CD4-positive, CD25-positive, alpha-beta regulatory T cell (primary cell): ENCODE results near the gene WLS. TPM values are rescaled to one million over a fixed set of nuclear protein-coding genes. Genes with fewer than 3 reads are reported as not detected.
"Not testable (repeated sequence)": the region's sequence is repeated elsewhere in the genome, so short reads cannot be mapped to it uniquely, and the experiment has no call there.

Experiments
- ATAC-seq, 2 donors: fragments of 150-1000 bp; cut with Tn5 transposase; one replicate each; pipeline ENCODE4 v1.10.0; 2021; ENCODE audit warnings: low read depth in 2 of 2, moderate number of reproducible peaks in 2 of 2, moderate library complexity in 1 of 2
- DNase-seq, 3 donors: peaks; one replicate each; pipeline versions ENCODE4 v3.0.0 to v3.0.0-alpha.2; 2012 to 2022; ENCODE audit warnings: mixed read lengths in 1 of 3
- H3K27ac ChIP-seq: one replicate; pipeline ENCODE4 v1.7.0; 2013; ENCODE audit warnings: mild to moderate bottlenecking, low read length; ENCODE audit not compliant: insufficient read depth, poor library complexity, severe bottlenecking
- H3K27me3 ChIP-seq: one replicate; pipeline ENCODE4 v1.7.0; 2013; ENCODE audit warnings: low read length; ENCODE audit not compliant: control insufficient read depth, insufficient read depth
- H3K36me3 ChIP-seq: one replicate; pipeline ENCODE4 v1.7.0; 2013; ENCODE audit warnings: mild to moderate bottlenecking, low read length, moderate library complexity; ENCODE audit not compliant: control insufficient read depth, insufficient read depth
- H3K4me1 ChIP-seq: 2 replicates; pipeline ENCODE4 v1.7.0; 2013; ENCODE audit warnings: mild to moderate bottlenecking, low read length; ENCODE audit not compliant: insufficient read depth, control insufficient read depth, poor library complexity, severe bottlenecking
- H3K4me3 ChIP-seq: one replicate; pipeline ENCODE4 v1.7.0; 2013; ENCODE audit warnings: low read depth, mild to moderate bottlenecking, low read length, moderate library complexity
- H3K9me3 ChIP-seq, 2 experiments: 1 replicate in 1 of 2; 2 replicates in 1 of 2; pipeline ENCODE4 v1.7.0; 2013; ENCODE audit warnings: low read length in 2 of 2, mild to moderate bottlenecking in 1 of 2, moderate library complexity in 1 of 2; ENCODE audit not compliant: control insufficient read depth in 2 of 2
- H3K27ac Mint-ChIP-seq, 3 donors: one replicate each; pipeline ENCODE4 v1.8.0; 2020 to 2022; ENCODE audit warnings: mild to moderate bottlenecking in 3 of 3, mixed read lengths in 3 of 3, moderate library complexity in 2 of 3
- H3K27me3 Mint-ChIP-seq: one replicate; pipeline ENCODE4 v1.8.0; 2022; ENCODE audit warnings: mild to moderate bottlenecking, mixed read lengths
- H3K36me3 Mint-ChIP-seq: one replicate; pipeline ENCODE4 v1.8.0; 2020; ENCODE audit warnings: mixed read lengths
- H3K4me1 Mint-ChIP-seq, 4 donors: one replicate each; pipeline ENCODE4 v1.8.0; 2020 to 2022; ENCODE audit warnings: mixed read lengths in 4 of 4, mild to moderate bottlenecking in 1 of 4
- H3K4me3 Mint-ChIP-seq, 4 donors: one replicate each; pipeline ENCODE4 v1.8.0; 2020 to 2022; ENCODE audit warnings: mild to moderate bottlenecking in 4 of 4, mixed read lengths in 4 of 4, moderate library complexity in 3 of 4
- H3K9me3 Mint-ChIP-seq, 7 donors: one replicate each; pipeline ENCODE4 v1.8.0; 2020 to 2022; ENCODE audit warnings: mixed read lengths in 7 of 7, mild to moderate bottlenecking in 3 of 7, moderate library complexity in 2 of 7
- polyA plus RNA-seq, 4 donors: library from polyadenylated mRNA; unstranded; fragments of 300-500 nt; fragmentation: Illumina TruSeq; gene quantifications; one replicate each; pipeline ENCODE4 v1.2.3, GENCODE V29; 2021
- total RNA-seq: library from RNA; stranded (reverse); gene quantifications from one replicate; pipeline ENCODE4 v1.2.3, GENCODE V29; 2022

WLS gene
- total and polyA plus RNA-seq, 5 donors from 2014 or later: not detected

- Mint-ChIP-seq H3K27me3 (no peaks in the 10 kb centered on the region), H3K9me3 (peaks cover 0 to 9% (median 0%) of the 10 kb centered on the region in 7 donors), H3K27ac (peak overlapping the region in 1 of 3 donors; percentile 10), H3K4me1 (no peaks in the 10 kb centered on the region), H3K4me3 (no peak overlapping the region), H3K36me3 (no peaks in the 10 kb centered on the region)
- H3K4me3 ChIP-seq: no peak overlapping the region
- H3K27ac ChIP-seq: no peak overlapping the region
- H3K4me1 ChIP-seq: no peaks in the 10 kb centered on the region
- DNase-seq (no peak), ATAC-seq (no peak)
- no peaks in the 10 kb centered on the region for H3K36me3 ChIP-seq
- H3K27me3 ChIP-seq: no peaks in the 10 kb centered on the region
- H3K9me3 ChIP-seq: no peaks in the 10 kb centered on the region
Observed at GRCh38 chr1:68180441-68181164, 51.7 kb downstream of the WLS start.

- H3K36me3 Mint-ChIP-seq: no peaks in the 10 kb centered on the region
- Histone ChIP-seq H3K27me3 (no peaks in the 10 kb centered on the region), H3K4me1 (no peaks in the 10 kb centered on the region), H3K36me3 (no peaks in the 10 kb centered on the region), H3K27ac (no peak overlapping the region), H3K4me3 (no peak overlapping the region), H3K9me3 (no peaks in the 10 kb centered on the region)
- peaks cover 0 to 9% (median 0%) of the 10 kb centered on the region in 7 donors for H3K9me3 Mint-ChIP-seq
- H3K27ac Mint-ChIP-seq: no peak overlapping the region
- no peaks in the 10 kb centered on the region for H3K4me1 Mint-ChIP-seq
- ATAC-seq (no peak), DNase-seq (no peak)
- no peak overlapping the region for H3K4me3 Mint-ChIP-seq
- no peaks in the 10 kb centered on the region for H3K27me3 Mint-ChIP-seq
Observed at GRCh38 chr1:68178821-68179490, 53.4 kb downstream of the WLS start.

- Histone ChIP-seq H3K27ac (no peak overlapping the region), H3K27me3 (no peaks in the 10 kb centered on the region), H3K4me1 (no peaks in the 10 kb centered on the region), H3K4me3 (no peak overlapping the region), H3K9me3 (no peaks in the 10 kb centered on the region), H3K36me3 (no peaks in the 10 kb centered on the region)
- peaks cover 0 to 8% (median 0%) of the 10 kb centered on the region in 7 donors for H3K9me3 Mint-ChIP-seq
- no peak overlapping the region for H3K27ac Mint-ChIP-seq
- H3K27me3 Mint-ChIP-seq: no peaks in the 10 kb centered on the region
- ATAC-seq (no peak), DNase-seq (no peak)
- no peaks in the 10 kb centered on the region for H3K36me3 Mint-ChIP-seq
- H3K4me3 Mint-ChIP-seq: no peak overlapping the region
- no peaks in the 10 kb centered on the region for H3K4me1 Mint-ChIP-seq
Observed at GRCh38 chr1:68175621-68176398, 56.5 kb downstream of the WLS start.

- Mint-ChIP-seq H3K27ac (no peak overlapping the region), H3K27me3 (no peaks in the 10 kb centered on the region), H3K9me3 (peaks cover 0 to 8% (median 0%) of the 10 kb centered on the region in 7 donors), H3K36me3 (no peaks in the 10 kb centered on the region), H3K4me3 (no peak overlapping the region), H3K4me1 (no peaks in the 10 kb centered on the region)
- H3K9me3 ChIP-seq: no peaks in the 10 kb centered on the region
- H3K36me3 ChIP-seq: no peaks in the 10 kb centered on the region
- no peak for ATAC-seq
- H3K4me1 ChIP-seq: no peaks in the 10 kb centered on the region
- DNase-seq: no peak
- H3K27me3 ChIP-seq: no peaks in the 10 kb centered on the region
- no peak overlapping the region for H3K4me3 ChIP-seq
- no peak overlapping the region for H3K27ac ChIP-seq
Observed at GRCh38 chr1:68174738-68175113, 57.6 kb downstream of the WLS start.

GRCh38 chr1:68173936-68174737 is 58.2 kb downstream of the WLS start:
- H3K36me3 Mint-ChIP-seq: no peaks in the 10 kb centered on the region
- ATAC-seq: no peak
- no peak overlapping the region for H3K27ac Mint-ChIP-seq
- H3K4me3 Mint-ChIP-seq: no peak overlapping the region
- Histone ChIP-seq H3K27me3 (no peaks in the 10 kb centered on the region), H3K36me3 (no peaks in the 10 kb centered on the region), H3K9me3 (no peaks in the 10 kb centered on the region), H3K27ac (no peak overlapping the region), H3K4me3 (no peak overlapping the region), H3K4me1 (no peaks in the 10 kb centered on the region)
- H3K27me3 Mint-ChIP-seq: no peaks in the 10 kb centered on the region
- DNase-seq: no peak
- no peaks in the 10 kb centered on the region for H3K4me1 Mint-ChIP-seq
- peaks cover 0 to 8% (median 0%) of the 10 kb centered on the region in 7 donors for H3K9me3 Mint-ChIP-seq

GRCh38 chr1:68173283-68173935 is 58.9 kb downstream of the WLS start:
- H3K9me3 Mint-ChIP-seq: peaks cover 0 to 7% (median 0%) of the 10 kb centered on the region in 7 donors
- H3K27me3 Mint-ChIP-seq: no peaks in the 10 kb centered on the region
- Histone ChIP-seq H3K4me1 (no peaks in the 10 kb centered on the region), H3K4me3 (no peak overlapping the region), H3K27ac (no peak overlapping the region), H3K36me3 (no peaks in the 10 kb centered on the region), H3K9me3 (no peaks in the 10 kb centered on the region), H3K27me3 (no peaks in the 10 kb centered on the region)
- H3K36me3 Mint-ChIP-seq: no peaks in the 10 kb centered on the region
- no peak overlapping the region for H3K4me3 Mint-ChIP-seq
- H3K27ac Mint-ChIP-seq: no peak overlapping the region
- no peaks in the 10 kb centered on the region for H3K4me1 Mint-ChIP-seq
- DNase-seq (no peak), ATAC-seq (no peak)

GRCh38 chr1:68171795-68172194 is 60.5 kb downstream of the WLS start:
- not testable (repeated sequence) for H3K4me3 Mint-ChIP-seq, H3K36me3 Mint-ChIP-seq, H3K27me3 Mint-ChIP-seq

More at GRCh38 chr1:68171795-68172194, 60.5 kb downstream of the WLS start:
- H3K27ac Mint-ChIP-seq, H3K9me3 ChIP-seq, ATAC-seq, H3K4me3 ChIP-seq, H3K27me3 ChIP-seq, H3K4me1 ChIP-seq, H3K4me1 Mint-ChIP-seq, DNase-seq, H3K9me3 Mint-ChIP-seq, H3K36me3 ChIP-seq, H3K27ac ChIP-seq: not testable (repeated sequence)
